Common myeloid progenitor, CD34-positive (primary cell): Measurements from ENCODE around the gene OCA2.

Source experiments
- CTCF ChIA-PET: fragments of 350-600 bp; sonication (Branson Sonifier 250); formaldehyde crosslinking; loops from one replicate; lab custom pipeline; 2021; ENCODE audit warnings: antibody characterized with exemption; lab: Charles Lee
- POLR2A ChIA-PET: fragments of 350-600 bp; sonication (Branson Sonifier 250); formaldehyde crosslinking; loops from one replicate; lab custom pipeline; 2021; ENCODE audit warnings: antibody characterized with exemption; lab: Charles Lee
- DNase-seq, 3 donors: peaks; one replicate each; pipeline versions ENCODE4 v3.0.0 to v3.0.0-alpha.2; 2013
- H3K27ac ChIP-seq, 2 experiments: 1 replicate in 1 of 2; 2 replicates in 1 of 2; pipeline ENCODE4 v1.7.0; 2013; ENCODE audit warnings: inconsistent platforms in 2 of 2, low read length in 2 of 2, mild to moderate bottlenecking in 2 of 2, low read depth in 1 of 2, moderate library complexity in 1 of 2; ENCODE audit not compliant: severe bottlenecking in 2 of 2, insufficient read depth in 1 of 2, poor library complexity in 1 of 2
- H3K27me3 ChIP-seq, 5 experiments: replicated peaks in 2 of 5; 1 replicate in 3 of 5; 2 replicates in 2 of 5; pipeline versions ENCODE4 v1.6.1 to v1.7.0; 2013; ENCODE audit warnings: low read length in 4 of 5, mild to moderate bottlenecking in 2 of 5, moderate library complexity in 2 of 5, inconsistent platforms in 1 of 5; ENCODE audit not compliant: insufficient read depth in 5 of 5, control insufficient read depth in 4 of 5
- H3K36me3 ChIP-seq, 4 experiments: 1 replicate in 2 of 4; 2 replicates in 2 of 4; pipeline versions ENCODE4 v1.6.1 to v1.7.0; 2013; ENCODE audit warnings: low read length in 3 of 4, control low read depth in 1 of 4, mild to moderate bottlenecking in 1 of 4; ENCODE audit not compliant: control insufficient read depth in 4 of 4, insufficient read depth in 4 of 4
- H3K4me1 ChIP-seq, 4 experiments: 1 replicate in 3 of 4; 2 replicates in 1 of 4; pipeline versions ENCODE4 v1.6.1 to v1.7.1; 2013; ENCODE audit warnings: low read length in 3 of 4, mild to moderate bottlenecking in 3 of 4, control low read depth in 1 of 4, inconsistent platforms in 1 of 4, moderate library complexity in 1 of 4; ENCODE audit not compliant: control insufficient read depth in 4 of 4, insufficient read depth in 4 of 4; ENCODE audit errors: control extremely low read depth in 1 of 4
- H3K4me3 ChIP-seq, 7 experiments: 1 replicate in 4 of 7; 2 replicates in 3 of 7; pipeline versions ENCODE4 v1.5.1 to v1.7.0; 2013; ENCODE audit warnings: mild to moderate bottlenecking in 7 of 7, low read length in 6 of 7, moderate library complexity in 6 of 7, inconsistent platforms in 2 of 7, low read depth in 2 of 7, control low read depth in 1 of 7; ENCODE audit not compliant: insufficient read depth in 4 of 7, control insufficient read depth in 1 of 7; ENCODE audit errors: extremely low read depth in 1 of 7
- H3K9me3 ChIP-seq, 5 experiments: 1 replicate in 4 of 5; 2 replicates in 1 of 5; pipeline versions ENCODE4 v1.6.1 to v1.7.1; 2013; ENCODE audit warnings: low read length in 4 of 5, mild to moderate bottlenecking in 2 of 5, inconsistent platforms in 1 of 5, low read depth in 1 of 5, moderate library complexity in 1 of 5; ENCODE audit not compliant: control insufficient read depth in 4 of 5, insufficient read depth in 2 of 5; ENCODE audit errors: control extremely low read depth in 1 of 5
- WGBS: methylation state at CpG from one replicate; pipeline ENCODE4 v1.1.5; 2013; ENCODE audit not compliant: insufficient coverage; 5-methylcytosine and 5-hydroxymethylcytosine counted together

OCA2 gene

GRCh38 chr15:28133281-28133680 lies 34.2 kb upstream of the OCA2 start:
- no peak for DNase-seq
- H3K9me3 ChIP-seq: no peaks in the 10 kb centered on the region
- CTCF ChIA-PET: no interaction called here
- H3K27ac ChIP-seq: no peak overlapping the region
- H3K4me3 ChIP-seq: no peak overlapping the region
- H3K4me1 ChIP-seq: peaks cover 0 to 5% (median 1%) of the 10 kb centered on the region in 4 experiments
- POLR2A ChIA-PET: no interaction called here
- H3K27me3 ChIP-seq: no peaks in the 10 kb centered on the region
- H3K36me3 ChIP-seq: peaks cover 8 to 47% (median 35%) of the 10 kb centered on the region in 4 experiments

- DNase-seq: no peak
- CTCF ChIA-PET: no interaction called here
- POLR2A ChIA-PET: no interaction called here
Observed at GRCh38 chr15:28132524-28133275, 33.6 kb upstream of the OCA2 start.

GRCh38 chr15:28131946-28132345 lies 32.8 kb upstream of the OCA2 start:
- ChIA-PET POLR2A (no interaction called here), CTCF (no interaction called here)
- no peaks in the 10 kb centered on the region for H3K27me3 ChIP-seq
- H3K36me3 ChIP-seq: peaks cover 8 to 60% (median 40%) of the 10 kb centered on the region in 4 experiments
- no peak for DNase-seq
- H3K27ac ChIP-seq: no peak overlapping the region
- no peaks in the 10 kb centered on the region for H3K9me3 ChIP-seq
- no peak overlapping the region for H3K4me3 ChIP-seq
- peaks cover 0 to 5% (median 1%) of the 10 kb centered on the region in 4 experiments for H3K4me1 ChIP-seq
- WGBS: 89% methylated on average over 10 of the region's 13 CpGs

More at GRCh38 chr15:28132524-28133275, 33.6 kb upstream of the OCA2 start:
- WGBS: 93% methylated on average over 14 of the region's 21 CpGs
- Histone ChIP-seq H3K4me3 (no peak overlapping the region), H3K36me3 (peaks cover 8 to 53% (median 38%) of the 10 kb centered on the region in 4 experiments), H3K27me3 (no peaks in the 10 kb centered on the region), H3K4me1 (peaks cover 0 to 5% (median 1%) of the 10 kb centered on the region in 4 experiments), H3K27ac (no peak overlapping the region), H3K9me3 (no peaks in the 10 kb centered on the region)

GRCh38 chr15:28131400-28131799 lies 32.3 kb upstream of the OCA2 start:
- no peak for DNase-seq
- ChIA-PET CTCF (no interaction called here), POLR2A (no interaction called here)
- Histone ChIP-seq H3K36me3 (peaks cover 8 to 62% (median 41%) of the 10 kb centered on the region in 4 experiments), H3K9me3 (no peaks in the 10 kb centered on the region), H3K27ac (no peak overlapping the region), H3K4me3 (no peak overlapping the region), H3K4me1 (peaks cover 0 to 4% (median 1%) of the 10 kb centered on the region in 4 experiments), H3K27me3 (no peaks in the 10 kb centered on the region)
- 100% methylated on average over 13 of the region's 13 CpGs for WGBS

GRCh38 chr15:28130651-28131050 lies 31.5 kb upstream of the OCA2 start:
- no peaks in the 10 kb centered on the region for H3K27me3 ChIP-seq
- no peaks in the 10 kb centered on the region for H3K9me3 ChIP-seq
- H3K36me3 ChIP-seq: peaks cover 8 to 62% (median 41%) of the 10 kb centered on the region in 4 experiments
- no peaks in the 10 kb centered on the region for H3K4me1 ChIP-seq
- H3K27ac ChIP-seq: no peak overlapping the region
- POLR2A ChIA-PET: no interaction called here
- DNase-seq: no peak
- H3K4me3 ChIP-seq: no peak overlapping the region
- whole genome bisulfite sequencing: 97% methylated on average over 4 of the region's 7 CpGs
- CTCF ChIA-PET: no interaction called here

GRCh38 chr15:28129231-28129848 lies 30.2 kb upstream of the OCA2 start:
- no peak for DNase-seq
- no peaks in the 10 kb centered on the region for H3K27me3 ChIP-seq
- H3K4me1 ChIP-seq: no peaks in the 10 kb centered on the region
- peaks cover 8 to 70% (median 44%) of the 10 kb centered on the region in 4 experiments for H3K36me3 ChIP-seq
- H3K4me3 ChIP-seq: no peak overlapping the region
- ChIA-PET POLR2A (no interaction called here), CTCF (interaction anchor here (4.5 kb wide), 1 partner anchor 13 kb away, joined by 16 read pairs; no protein-coding TSS in a partner anchor)
- no peak overlapping the region for H3K27ac ChIP-seq
- H3K9me3 ChIP-seq: no peaks in the 10 kb centered on the region
- WGBS: over 99% methylated on average over 8 of the region's 9 CpGs

GRCh38 chr15:28128031-28128430 lies 28.9 kb upstream of the OCA2 start:
- peaks cover 2 to 81% (median 52%) of the 10 kb centered on the region in 4 experiments for H3K36me3 ChIP-seq
- no peaks in the 10 kb centered on the region for H3K4me1 ChIP-seq
- H3K27me3 ChIP-seq: no peaks in the 10 kb centered on the region
- H3K4me3 ChIP-seq: no peak overlapping the region
- ChIA-PET CTCF (interaction anchor here (0.5 to 4.5 kb wide), 2 partner anchors 14 to 62 kb away, joined by 3 to 16 read pairs; no protein-coding TSS in a partner anchor), POLR2A (no interaction called here)
- no peak overlapping the region for H3K27ac ChIP-seq
- 93% methylated on average over 11 of the region's 11 CpGs for WGBS
- no peaks in the 10 kb centered on the region for H3K9me3 ChIP-seq
- no peak for DNase-seq
